ENCODE results near the gene ATXN7L2.

ATXN7L2 gene

DNA sequence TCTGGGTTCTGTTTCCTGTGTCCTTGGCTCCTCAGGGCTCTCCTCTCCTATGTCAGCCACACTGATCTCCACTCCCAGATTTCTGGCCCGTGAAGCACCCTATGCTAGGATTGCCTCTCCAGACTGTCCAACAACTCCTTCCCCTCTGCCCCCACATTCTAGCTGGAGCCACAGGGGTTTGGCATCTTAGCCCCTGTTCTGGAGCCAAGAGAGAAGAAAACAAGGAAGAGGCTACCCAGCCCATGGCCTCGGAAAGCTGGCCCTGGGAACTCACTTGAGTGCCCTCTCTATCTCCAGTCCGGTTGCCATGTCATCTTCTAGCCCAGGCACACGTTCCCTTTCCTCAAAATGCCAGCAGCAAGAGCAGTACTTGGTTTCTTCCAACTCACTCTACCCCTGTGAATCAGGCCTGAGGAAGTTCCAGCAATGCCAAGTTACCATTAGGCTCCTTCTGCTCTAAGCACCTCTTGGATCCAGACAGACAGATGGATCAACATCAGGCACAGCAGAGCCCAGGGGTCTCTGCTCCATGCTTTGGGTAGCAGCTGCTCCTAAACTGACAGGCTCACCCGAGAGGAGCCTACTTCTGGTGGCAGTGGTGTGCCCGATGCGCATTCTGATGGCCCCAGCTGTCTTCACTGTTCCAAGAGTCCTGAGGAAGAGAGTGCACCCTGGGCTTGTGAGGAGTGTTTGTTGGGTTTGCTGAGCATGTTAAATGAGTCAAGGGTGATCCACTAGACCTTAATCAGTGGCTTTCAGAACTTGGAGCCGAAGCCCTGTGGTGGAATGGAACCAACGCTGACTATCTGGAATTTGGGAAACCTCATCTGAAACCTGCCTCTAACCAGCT lies 44.4 kb downstream of the ATXN7L2 start:
- Histone ChIP-seq H3K27me3 (ENCODE audit: insufficient read depth, low read length) (0 out of 2 replicates have a peak, but pooled peaks cover 5% of the 10 kb centered on the region), H3F3A (ENCODE audit: insufficient read depth, low read length) (no peaks in the 10 kb centered on the region), H3K4me3 (ENCODE audit: low read depth, low read length, poor library complexity, severe bottlenecking) (no peak overlapping the region), H3K9me2 (ENCODE audit: low read depth, low read length) (no peaks in the 10 kb centered on the region), H3K4me2 (ENCODE audit: low read length) (no peak overlapping the region), H3K79me2 (ENCODE audit: insufficient read depth, low read length) (no peaks in the 10 kb centered on the region), H3K36me3 (ENCODE audit: insufficient read depth, low read length) (no peaks in the 10 kb centered on the region), H4K20me1 (ENCODE audit: insufficient read depth, low read length) (no peaks in the 10 kb centered on the region), H3K4me1 (ENCODE audit: insufficient read depth, low read length, severe bottlenecking) (peaks cover 9% of the 10 kb centered on the region), H2AFZ (ENCODE audit: low read length) (no peak overlapping the region), H3K27ac (ENCODE audit: low read depth, low read length, poor library complexity, severe bottlenecking) (no peak overlapping the region), H3K9ac (ENCODE audit: low read length) (no peak overlapping the region), H3K9me3 (ENCODE audit: low read length) (no peaks in the 10 kb centered on the region)
- TF ChIP-seq EZH2 (IDR thresholded peaks at IDR 0.05; ENCODE audit: borderline replicate concordance, low read length), result no peak
- TF ChIP-seq CTCF (IDR thresholded peaks at IDR 0.05; ENCODE audit: low read length), result no peak

GRCh38 chr1:109528712-109529111 lies 45.0 kb downstream of the ATXN7L2 start:
- no peaks in the 10 kb centered on the region for H3K9me3 ChIP-seq (ENCODE audit: low read length)
- no peak overlapping the region for H3K4me2 ChIP-seq (ENCODE audit: low read length)
- H3K4me3 ChIP-seq (ENCODE audit: low read depth, low read length, poor library complexity, severe bottlenecking), result no peak overlapping the region
- no peaks in the 10 kb centered on the region for H3K36me3 ChIP-seq (ENCODE audit: insufficient read depth, low read length)
- H3K9me2 ChIP-seq (ENCODE audit: low read depth, low read length), result no peaks in the 10 kb centered on the region
- H2AFZ ChIP-seq (ENCODE audit: low read length), result no peak overlapping the region
- H3K27ac ChIP-seq (ENCODE audit: low read depth, low read length, poor library complexity, severe bottlenecking), result no peak overlapping the region
- no peaks in the 10 kb centered on the region for H3F3A ChIP-seq (ENCODE audit: insufficient read depth, low read length)
- no peaks in the 10 kb centered on the region for H3K79me2 ChIP-seq (ENCODE audit: insufficient read depth, low read length)
- H3K27me3 ChIP-seq (ENCODE audit: insufficient read depth, low read length), result 0 out of 2 replicates have a peak, but pooled peaks cover 5% of the 10 kb centered on the region
- no peak overlapping the region for H3K9ac ChIP-seq (ENCODE audit: low read length)
- TF ChIP-seq EZH2 (IDR thresholded peaks at IDR 0.05; ENCODE audit: borderline replicate concordance, low read length), result no peak
- TF ChIP-seq CTCF (IDR thresholded peaks at IDR 0.05; ENCODE audit: low read length), result no peak
- H4K20me1 ChIP-seq (ENCODE audit: insufficient read depth, low read length), result no peaks in the 10 kb centered on the region
- peaks cover 9% of the 10 kb centered on the region for H3K4me1 ChIP-seq (ENCODE audit: insufficient read depth, low read length, severe bottlenecking)

- no peak overlapping the region for H3K4me3 ChIP-seq (ENCODE audit: low read depth, low read length, poor library complexity, severe bottlenecking)
- TF ChIP-seq CTCF (IDR thresholded peaks at IDR 0.05; ENCODE audit: low read length) (no peak), EZH2 (IDR thresholded peaks at IDR 0.05; ENCODE audit: borderline replicate concordance, low read length) (no peak)
These were observed 46.3 kb downstream of the ATXN7L2 start for GRCh38 chr1:109529881-109530456.

More at GRCh38 chr1:109529881-109530456, 46.3 kb downstream of the ATXN7L2 start:
- Histone ChIP-seq H3K79me2 (ENCODE audit: insufficient read depth, low read length) (no peaks in the 10 kb centered on the region), H3K27me3 (ENCODE audit: insufficient read depth, low read length) (0 out of 2 replicates have a peak, but pooled peaks cover 5% of the 10 kb centered on the region), H3F3A (ENCODE audit: insufficient read depth, low read length) (no peaks in the 10 kb centered on the region), H3K9me3 (ENCODE audit: low read length) (no peaks in the 10 kb centered on the region), H3K9ac (ENCODE audit: low read length) (no peak overlapping the region), H2AFZ (ENCODE audit: low read length) (no peak overlapping the region), H3K27ac (ENCODE audit: low read depth, low read length, poor library complexity, severe bottlenecking) (no peak overlapping the region), H3K9me2 (ENCODE audit: low read depth, low read length) (no peaks in the 10 kb centered on the region), H3K4me1 (ENCODE audit: insufficient read depth, low read length, severe bottlenecking) (peaks cover 9% of the 10 kb centered on the region), H4K20me1 (ENCODE audit: insufficient read depth, low read length) (no peaks in the 10 kb centered on the region), H3K36me3 (ENCODE audit: insufficient read depth, low read length) (no peaks in the 10 kb centered on the region), H3K4me2 (ENCODE audit: low read length) (no peak overlapping the region)
